Stimulated activated CD4-positive, alpha-beta T cell treated with anti-CD3 and anti-CD28 coated beads, TNF-alpha, amount 100 ng/mL, for 4 hours (primary cell): Measurements from ENCODE around the gene GPSM1.

Experiments
- DNase-seq, 3 experiments: peaks; one replicate each; pipeline ENCODE4 v3.0.0-alpha.2; 2020; ENCODE audit warnings: low read depth in 3 of 3

The GPSM1 gene

GRCh38 chr9:136361047-136361753 is 33.9 kb downstream of the GPSM1 start:
- DNase-seq: no peak

GRCh38 chr9:136361754-136362449 is 34.6 kb downstream of the GPSM1 start:
- DNase-seq: no peak

GRCh38 chr9:136362450-136362784 is 35.1 kb downstream of the GPSM1 start:
- DNase-seq: no peak

- DNase-seq: peak; percentile 94 to 98 (median 94)
Observed at GRCh38 chr9:136363106-136363948, 36.0 kb downstream of the GPSM1 start, which contains the start of gene DNLZ. TSS of gene DNLZ (minus strand) at chr9:136363744. CDS start at chr9:136363714, 30 bp downstream.

GRCh38 chr9:136363949-136364748 is 36.8 kb downstream of the GPSM1 start:
- no peak for DNase-seq

- DNase-seq: no peak
Observed at GRCh38 chr9:136364942-136365774, 37.8 kb downstream of the GPSM1 start.

GRCh38 chr9:136365775-136366222 is 38.5 kb downstream of the GPSM1 start:
- DNase-seq: no peak

GRCh38 chr9:136366826-136367225 is 39.5 kb downstream of the GPSM1 start:
- DNase-seq: no peak

GRCh38 chr9:136367296-136368145 is 40.2 kb downstream of the GPSM1 start:
- DNase-seq: no peak

- DNase-seq: no peak
Observed at GRCh38 chr9:136368190-136368589, 40.9 kb downstream of the GPSM1 start.

- DNase-seq: no peak
Observed at GRCh38 chr9:136370037-136370436, 42.7 kb downstream of the GPSM1 start.

GRCh38 chr9:136370687-136371532 is 43.6 kb downstream of the GPSM1 start:
- DNase-seq: no peak

- no peak for DNase-seq
Observed at GRCh38 chr9:136371533-136371880, 44.2 kb downstream of the GPSM1 start.

GRCh38 chr9:136372006-136372405 is 44.7 kb downstream of the GPSM1 start:
- DNase-seq: no peak

GRCh38 chr9:136372561-136373299 is 45.4 kb downstream of the GPSM1 start:
- no peak for DNase-seq

- DNase-seq: no peak
Observed at GRCh38 chr9:136373300-136374182, 46.2 kb downstream of the GPSM1 start, which contains the start of gene CARD9. TSS of gene CARD9 (minus strand) at chr9:136373669. CDS start at chr9:136372078, 1,591 bp downstream.

- no peak for DNase-seq
Observed at GRCh38 chr9:136374183-136374575, 46.8 kb downstream of the GPSM1 start.
